HFF-Myc (cell line): ENCODE data around the gene KCNN2.
"Not testable (repeated sequence)": the region's sequence is repeated elsewhere in the genome, so short reads cannot be mapped to it uniquely, and the experiment has no call there.

ENCODE experiments used
- DNase-seq: peaks from one replicate; pipeline ENCODE4 v3.0.0-alpha.2; 2011; ENCODE audit warnings: low read depth; ENCODE audit errors: extremely low read depth
- H3K4me3 ChIP-seq: replicated peaks from 2 replicates; pipeline ENCODE4 v1.5.1; 2011; ENCODE audit warnings: low read depth, mild to moderate bottlenecking, control low read depth, low read length
- CTCF ChIP-seq: IDR thresholded peaks from 2 replicates; pipeline ENCODE4 v1.5.1; 2012; ENCODE audit warnings: mild to moderate bottlenecking, low read depth, low read length, control low read depth; ENCODE audit errors: missing control alignments

The KCNN2 gene

GRCh38 chr5:114430532-114430931 lies 68.7 kb downstream of the KCNN2 start:
- no peak overlapping the region for H3K4me3 ChIP-seq
- no peak for TF ChIP-seq CTCF
- DNase-seq = no peak

GRCh38 chr5:114432684-114433083 lies 70.8 kb downstream of the KCNN2 start:
- DNase-seq, H3K4me3 ChIP-seq: not testable (repeated sequence)

DNA sequence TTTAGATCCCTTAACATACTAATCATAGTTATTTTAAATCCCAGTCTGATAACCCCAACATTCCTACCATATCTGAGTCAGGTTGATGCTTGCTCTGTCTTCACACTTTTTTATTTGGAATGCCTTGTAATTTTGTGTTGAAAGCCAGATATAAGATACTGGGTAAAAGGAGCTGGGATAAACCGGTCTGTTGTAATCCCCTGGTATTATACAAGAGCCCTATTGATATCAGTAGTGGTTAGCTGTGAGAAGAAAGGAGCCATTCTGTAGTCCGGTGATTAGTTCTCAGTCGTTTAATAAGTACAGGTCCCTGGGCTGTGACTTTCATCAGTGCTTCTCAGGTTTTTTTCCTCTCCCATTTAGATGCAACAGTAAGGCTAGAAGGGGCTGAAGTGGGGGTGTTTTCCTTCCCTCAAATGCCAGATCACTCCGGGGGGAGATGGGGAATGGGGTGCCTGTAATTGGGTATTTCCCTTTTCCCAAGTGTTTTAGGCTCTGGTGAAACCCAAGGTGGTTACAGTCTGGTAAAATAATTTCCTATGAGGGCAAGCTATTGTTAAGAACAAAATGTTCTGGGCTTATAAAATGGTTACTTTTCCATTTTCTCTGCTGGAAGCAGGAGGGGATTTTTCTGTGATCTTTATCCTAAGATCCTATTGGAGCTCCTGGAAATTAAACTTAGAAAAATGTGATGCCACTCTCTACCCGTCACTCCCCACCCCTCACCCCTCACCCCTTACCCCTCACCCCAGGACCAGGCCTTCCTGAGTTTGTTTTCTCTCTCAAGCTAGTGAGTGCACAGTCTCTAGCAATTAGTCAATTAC lies 72.7 kb downstream of the KCNN2 start:
- TF ChIP-seq CTCF = no peak
- DNase-seq = no peak
- H3K4me3 ChIP-seq = no peak overlapping the region

DNA sequence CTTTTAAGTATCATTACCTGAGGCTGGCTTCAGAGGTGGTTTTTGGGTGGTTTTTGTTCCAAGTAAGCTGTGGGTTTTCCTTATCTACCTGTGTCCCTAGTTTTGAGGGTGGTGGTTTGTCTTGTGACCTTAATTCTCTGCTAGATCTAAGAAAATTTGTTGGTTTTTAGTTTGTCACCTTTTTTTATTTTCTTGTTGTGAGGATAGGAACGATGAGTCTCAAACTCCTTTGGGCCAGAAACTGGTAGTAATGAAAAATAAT lies 73.3 kb downstream of the KCNN2 start:
- no peak for TF ChIP-seq CTCF
- DNase-seq = no peak
- no peak overlapping the region for H3K4me3 ChIP-seq

DNA sequence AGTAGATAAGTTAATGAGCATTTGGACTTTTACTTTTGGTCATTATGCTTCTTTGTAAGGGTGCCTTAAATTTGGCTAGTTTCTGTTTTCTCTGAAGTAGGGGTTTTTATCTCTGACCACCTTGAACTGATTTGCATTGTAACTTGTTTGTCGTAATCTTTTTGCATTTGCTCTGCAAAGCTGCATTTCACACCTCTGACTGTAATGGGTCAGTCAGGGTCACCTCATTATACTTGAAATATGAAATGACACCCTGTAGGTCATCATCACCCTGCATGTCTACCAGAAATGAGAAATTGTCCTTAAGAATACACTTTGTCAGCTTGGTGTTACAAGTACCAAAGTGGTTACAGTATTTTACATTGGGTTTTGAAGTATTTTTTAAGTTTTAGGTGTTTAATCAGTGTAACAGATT lies 74.0 kb downstream of the KCNN2 start:
- DNase-seq = no peak
- no peak overlapping the region for H3K4me3 ChIP-seq
- TF ChIP-seq CTCF = no peak

DNA sequence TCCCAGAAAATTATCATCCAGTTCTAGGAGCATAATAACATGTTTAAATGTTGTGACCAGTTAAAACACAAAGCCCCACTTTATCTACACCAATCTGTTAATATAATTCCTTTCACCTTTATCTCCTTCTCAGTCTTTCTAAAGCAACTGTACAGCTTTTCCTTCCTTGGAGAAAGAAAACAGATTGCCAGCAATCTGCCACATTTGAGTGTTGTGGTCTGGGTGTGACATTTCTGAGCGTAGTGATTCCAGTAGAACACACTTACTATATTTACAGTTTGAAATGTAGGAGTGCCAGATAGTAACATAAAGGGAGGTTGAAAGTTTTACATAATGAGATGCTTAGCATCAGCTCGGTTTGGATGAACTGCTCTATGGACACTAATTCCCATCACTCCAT lies 76.1 kb downstream of the KCNN2 start:
- no peak overlapping the region for H3K4me3 ChIP-seq
- DNase-seq = no peak
- no peak for TF ChIP-seq CTCF

- no peak for TF ChIP-seq CTCF
- DNase-seq = no peak
- H3K4me3 ChIP-seq = no peak overlapping the region
Measured at GRCh38 chr5:114438471-114438870, 76.6 kb downstream of the KCNN2 start.
